HG03159 (cell line): ENCODE measurements around the gene CARNS1.

Source experiments
- ATAC-seq: cut with Tn5 transposase; IDR thresholded peaks from one replicate; pipeline ENCODE4 v1.9.1; 2021; ENCODE audit warnings: mild to moderate bottlenecking, moderate library complexity; ENCODE audit not compliant: unreplicated experiment

The CARNS1 gene

DNA sequence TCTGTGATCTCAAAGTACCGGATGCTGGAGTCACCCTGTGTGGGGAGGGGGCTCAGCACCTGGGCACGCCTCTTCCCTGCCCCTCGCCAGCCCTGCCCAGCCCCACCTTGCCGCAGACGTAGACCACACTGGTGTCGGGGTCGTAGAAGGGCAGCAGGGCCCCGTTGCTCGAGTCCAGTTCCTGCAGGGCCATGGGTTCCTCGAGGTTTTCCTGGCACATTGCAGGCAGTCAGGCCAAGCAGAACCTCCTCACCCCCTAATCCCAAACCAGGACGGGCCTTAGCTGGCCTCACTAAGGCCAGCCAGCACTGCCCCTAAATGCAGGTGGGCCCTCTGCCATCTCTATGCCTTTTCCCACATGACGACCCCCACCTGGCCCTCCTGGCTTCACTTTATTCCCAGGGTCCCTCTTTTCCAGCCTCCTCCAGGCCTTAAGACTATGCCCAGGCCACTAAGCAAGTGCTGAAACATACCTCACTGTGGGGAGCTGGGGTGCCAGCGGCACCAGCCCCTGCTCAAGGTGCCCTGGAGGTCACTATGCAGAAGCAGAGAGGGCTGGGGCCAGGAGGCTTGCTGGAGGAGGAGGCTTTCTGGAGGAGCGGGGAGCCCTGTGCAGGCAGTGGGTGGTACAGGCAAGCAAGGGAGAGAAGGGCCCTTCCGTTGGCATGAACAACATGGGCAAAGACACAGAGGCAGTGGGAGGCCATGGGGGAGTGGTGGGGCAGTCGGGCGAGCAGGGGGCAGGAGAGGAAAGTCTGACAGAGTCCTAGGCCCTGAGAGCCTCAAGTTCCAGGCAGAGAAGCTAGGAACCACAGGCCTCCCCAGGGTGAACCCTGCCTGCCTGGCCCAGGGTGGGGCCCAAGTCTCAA is 25.0 kb downstream of the CARNS1 start:
- no peak for ATAC-seq

DNA sequence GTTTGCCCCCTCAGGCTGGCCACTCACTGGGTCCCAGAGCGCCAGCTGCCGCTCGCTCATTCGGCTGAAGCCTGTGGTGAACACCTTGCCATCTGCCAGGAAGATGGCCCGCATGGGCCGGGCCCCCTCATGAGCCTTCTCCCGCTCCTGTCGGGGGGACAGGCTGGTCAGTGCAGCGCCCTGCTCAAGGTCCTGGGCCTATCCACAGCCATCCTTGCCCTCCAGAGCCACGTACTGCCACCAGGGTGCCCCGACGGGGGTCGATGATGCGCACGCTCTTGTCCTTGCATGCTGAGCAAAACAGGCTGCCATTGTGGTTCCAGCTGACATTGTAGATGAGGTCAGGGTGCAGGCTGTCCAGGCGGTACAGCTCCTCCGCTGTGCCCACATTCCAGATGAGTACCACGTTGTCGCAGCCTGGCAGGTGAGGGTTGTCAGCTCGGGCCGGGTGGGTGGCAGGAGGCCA is 25.7 kb downstream of the CARNS1 start:
- ATAC-seq = no peak

DNA sequence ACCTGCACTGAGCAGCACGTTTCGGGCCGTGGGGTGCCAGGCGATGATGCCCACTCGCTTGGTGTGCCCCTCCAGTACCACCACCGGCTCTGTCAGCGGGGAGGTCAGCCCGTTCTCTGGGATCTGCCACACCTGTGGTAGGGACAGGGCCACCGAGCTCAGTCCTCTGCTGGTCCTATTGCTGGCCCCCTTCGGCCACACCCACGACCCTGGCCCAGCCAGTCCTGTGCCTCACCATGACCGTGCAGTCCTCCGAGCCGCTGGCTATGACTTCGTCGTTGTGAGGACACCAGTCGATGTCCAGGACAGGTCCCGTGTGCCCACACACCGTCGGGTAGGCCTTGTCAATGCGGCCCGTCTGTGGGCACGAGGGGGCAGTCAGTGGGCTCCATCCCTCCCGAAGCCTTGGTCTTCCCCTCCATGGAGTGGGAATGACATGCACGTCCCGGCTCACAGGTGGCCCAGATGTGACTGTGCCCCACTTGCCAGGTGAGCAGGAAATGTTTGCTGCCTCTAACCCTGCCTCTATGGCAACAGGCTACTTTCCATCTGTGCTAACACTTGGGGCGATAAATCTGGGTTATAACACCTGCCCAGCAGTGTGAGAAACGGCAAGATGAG is 26.4 kb downstream of the CARNS1 start:
- ATAC-seq = no peak

DNA sequence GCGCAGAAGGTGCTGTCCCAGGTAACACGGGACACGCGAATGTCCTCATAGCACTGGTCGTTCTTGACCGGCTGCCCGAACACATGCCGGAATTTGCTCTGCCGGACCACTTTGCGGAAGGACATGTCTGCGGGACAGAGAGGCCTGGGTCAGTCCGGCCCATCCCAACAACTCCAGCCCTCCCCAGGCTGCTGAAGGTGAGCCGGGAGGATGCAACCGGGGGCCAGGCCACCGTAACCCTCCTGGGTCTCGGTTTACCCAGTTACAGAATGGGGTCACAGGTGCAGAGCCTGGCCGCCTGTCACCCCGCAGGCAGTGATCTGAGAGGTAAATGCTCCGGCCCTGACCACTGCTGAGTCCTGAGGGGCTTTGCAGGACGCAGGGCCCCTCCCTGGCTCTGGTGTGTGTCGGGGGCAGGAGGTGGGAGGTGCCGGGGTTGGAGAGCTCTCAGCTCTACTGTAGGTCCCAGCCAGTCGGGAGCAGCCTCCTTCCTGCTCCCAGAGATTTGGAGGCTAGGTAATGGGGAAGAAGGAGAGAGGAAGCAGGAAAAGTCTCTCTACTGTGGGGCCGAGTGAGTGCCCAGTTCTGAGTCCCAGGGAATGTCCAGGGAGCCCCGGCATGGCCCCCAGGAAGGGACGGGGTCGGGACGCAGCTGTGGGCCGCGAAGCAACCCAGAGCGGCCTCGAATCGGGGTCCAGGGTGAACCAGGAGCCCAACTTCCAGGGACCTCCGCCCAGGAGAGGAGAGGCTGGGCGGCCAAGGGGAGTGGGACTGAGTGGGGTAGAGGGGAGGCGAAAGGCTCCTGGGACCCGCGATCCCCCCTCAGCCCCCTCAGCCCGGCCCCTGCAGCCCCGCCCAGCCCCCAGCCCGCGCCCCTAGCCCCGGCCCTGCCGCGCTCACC is 27.3 kb downstream of the CARNS1 start:
- ATAC-seq = no peak

DNA sequence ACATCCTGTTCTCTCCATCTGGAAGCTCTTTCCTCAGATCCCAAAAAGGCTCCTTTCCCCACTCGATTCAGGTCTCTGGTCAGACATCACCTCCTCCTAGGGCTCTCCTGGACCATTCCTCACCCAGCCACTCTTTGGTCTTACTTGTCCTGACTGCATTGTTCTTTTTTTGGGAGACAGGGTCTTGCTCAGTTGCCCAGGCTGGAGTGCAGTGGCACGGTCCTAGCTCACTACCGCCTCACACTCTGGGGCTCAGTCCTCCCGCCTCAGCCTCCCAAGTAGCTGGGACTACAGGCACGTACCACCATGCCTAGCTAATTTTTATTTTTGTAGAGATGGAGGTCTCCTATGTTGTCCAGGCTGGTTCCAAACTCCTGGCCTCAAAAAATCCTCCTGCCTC is 30.0 kb downstream of the CARNS1 start:
- ATAC-seq = no peak

DNA sequence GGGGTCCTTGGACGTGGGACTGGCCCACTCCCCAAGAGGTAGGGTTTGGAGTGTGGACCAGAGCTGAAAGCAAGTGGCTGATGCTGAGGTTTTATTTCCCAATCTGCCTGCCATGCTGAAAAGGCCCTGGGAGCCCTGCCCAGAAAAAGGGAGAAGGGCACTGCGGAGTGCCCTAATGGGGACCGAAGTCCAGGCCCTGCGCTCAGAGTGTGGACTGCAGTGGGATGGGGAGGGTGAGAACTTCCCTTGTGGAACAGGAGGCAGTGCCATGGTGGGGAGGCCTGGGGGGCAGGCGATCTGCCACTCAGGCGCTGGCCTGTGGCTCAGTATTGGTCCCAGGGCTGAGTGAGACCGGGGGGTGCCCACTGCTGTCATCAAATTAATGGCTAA is 32.7 kb downstream of the CARNS1 start:
- no peak for ATAC-seq

DNA sequence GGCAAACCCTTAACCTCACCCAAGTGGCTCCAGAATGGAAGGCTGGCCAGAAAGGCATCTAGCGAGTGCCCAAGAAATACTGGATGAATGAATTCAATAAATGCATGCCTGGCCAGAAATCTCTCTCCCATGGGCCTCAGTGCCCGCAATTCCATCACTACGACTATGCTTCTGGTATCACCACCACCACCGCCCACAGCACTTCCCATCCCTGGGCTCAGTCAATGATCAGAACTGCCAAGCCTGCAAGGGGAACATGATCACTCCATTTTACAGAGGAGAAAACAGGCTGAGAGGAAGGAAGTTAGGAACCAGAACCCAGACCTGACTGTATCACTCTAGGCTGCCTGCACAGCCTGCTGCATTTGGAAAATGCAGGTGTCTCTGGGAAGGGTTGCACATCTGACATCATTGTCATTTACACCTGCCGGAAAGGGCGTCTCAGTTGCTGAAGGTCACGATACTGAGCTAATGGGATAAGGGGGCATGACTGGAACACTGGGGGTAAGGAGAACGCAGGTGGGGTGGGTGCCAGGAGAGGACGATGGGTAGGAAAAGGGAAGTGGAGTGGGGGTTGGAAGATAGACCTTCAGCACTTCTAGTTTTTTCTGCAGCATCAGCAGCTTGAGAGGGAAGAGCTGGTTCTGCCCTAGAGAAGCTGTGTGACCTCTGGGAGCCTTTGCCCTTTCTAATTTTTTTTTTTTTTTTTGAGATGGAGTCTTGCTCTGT is 33.8 kb downstream of the CARNS1 start:
- no peak for ATAC-seq

DNA sequence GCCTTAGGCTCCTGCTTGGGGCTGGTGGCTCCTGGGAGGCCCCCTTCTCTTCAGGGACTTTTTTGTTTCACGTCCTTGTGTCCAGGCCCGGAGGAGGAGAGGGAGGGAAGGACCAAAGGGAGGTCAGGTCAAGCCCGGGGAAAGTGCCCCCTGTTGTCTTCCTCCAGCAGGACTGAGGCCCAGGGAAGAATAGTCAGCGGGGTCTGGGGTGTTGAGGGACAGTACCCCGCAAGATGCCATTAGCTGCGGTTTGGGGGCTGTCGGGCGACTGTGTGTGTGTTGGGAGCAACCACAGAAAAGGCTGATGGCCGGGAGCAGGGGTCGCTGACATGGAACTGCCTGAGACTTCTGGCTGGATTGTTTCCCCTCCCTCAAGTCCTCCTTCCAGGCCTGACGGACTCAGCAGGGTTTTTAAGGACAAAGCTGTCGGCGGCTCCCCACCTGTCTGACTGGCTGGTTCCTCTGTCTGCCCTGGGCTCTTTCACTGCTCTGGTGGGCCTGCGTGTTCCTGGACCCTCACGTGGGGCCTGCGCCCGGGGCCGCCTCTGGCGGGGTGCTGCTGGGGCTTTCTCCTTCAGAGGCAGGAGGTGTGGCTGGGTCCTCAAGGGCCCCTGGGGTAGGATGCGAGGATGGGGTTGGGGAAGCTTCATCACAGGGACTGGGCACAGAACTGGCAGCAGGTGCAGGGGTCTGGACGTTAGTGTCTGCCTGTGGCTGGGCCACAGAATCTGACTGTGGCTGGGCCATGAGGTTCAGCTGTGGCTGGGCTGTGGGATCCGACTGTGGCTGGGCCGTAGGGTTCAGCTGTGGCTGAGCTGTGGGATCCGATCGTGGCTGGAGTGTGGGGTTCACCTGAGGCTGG is 35.5 kb downstream of the CARNS1 start:
- ATAC-seq = no peak

DNA sequence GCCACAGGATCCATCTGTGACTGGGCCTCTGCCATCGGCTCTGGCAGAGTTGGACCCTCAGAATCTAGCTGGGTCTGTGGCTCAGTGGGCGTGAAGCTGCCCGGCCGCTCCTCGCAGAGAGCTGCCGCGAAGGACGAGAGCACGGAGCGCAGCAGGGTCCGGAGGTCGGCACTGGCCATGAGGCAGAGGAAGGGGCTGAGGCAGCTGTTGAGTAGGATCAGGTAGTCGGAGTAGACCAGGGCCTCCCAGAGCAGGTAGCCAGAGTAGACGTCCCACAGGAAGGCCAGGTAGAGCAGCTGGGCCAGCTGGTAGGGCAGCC is 36.1 kb downstream of the CARNS1 start:
- no peak for ATAC-seq

DNA sequence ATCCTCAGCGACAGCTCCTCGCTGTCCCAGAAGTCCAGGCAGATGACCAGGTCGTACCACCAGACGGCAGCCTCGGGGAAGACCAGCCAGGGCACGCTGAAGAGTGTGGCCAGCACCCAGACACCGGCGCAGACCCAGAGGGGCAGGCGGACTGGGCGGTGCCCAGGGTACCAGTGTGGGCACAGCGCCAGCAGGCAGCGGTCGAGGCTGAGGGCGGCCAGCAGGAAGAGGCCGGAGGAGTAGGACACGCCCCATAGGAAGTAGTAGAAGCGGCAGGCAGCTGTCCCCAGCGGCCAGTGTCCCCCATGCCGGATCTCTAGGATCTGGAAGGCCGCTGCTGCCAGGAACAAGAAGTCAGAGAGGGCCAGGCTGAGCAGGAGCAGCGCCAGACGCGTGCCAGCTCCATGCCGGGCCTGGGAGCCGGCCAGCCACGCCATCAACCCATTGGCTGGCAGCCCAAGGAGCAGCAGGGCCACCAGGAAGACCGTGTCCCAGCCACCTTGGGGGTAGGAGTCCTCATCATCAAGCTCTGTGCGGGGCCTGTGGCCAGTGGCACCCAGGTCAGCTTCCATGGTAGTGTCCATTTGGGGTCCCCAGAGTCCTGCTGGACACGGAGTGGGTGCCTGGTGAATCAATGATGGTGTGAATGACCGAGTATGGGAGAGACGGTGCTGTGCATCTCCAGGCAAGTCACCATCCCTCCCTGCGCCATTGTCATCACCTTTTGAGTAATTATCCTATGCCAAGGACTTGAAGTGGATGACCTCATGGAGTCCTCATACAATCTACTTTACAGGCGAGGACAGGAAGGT is 36.9 kb downstream of the CARNS1 start, which contains the start of gene GPR152:
Gene GPR152 (minus strand): TSS at position 589 of the 812 bp plus-strand sequence. CDS start 5 bp downstream, at position 584.
- no peak for ATAC-seq

DNA sequence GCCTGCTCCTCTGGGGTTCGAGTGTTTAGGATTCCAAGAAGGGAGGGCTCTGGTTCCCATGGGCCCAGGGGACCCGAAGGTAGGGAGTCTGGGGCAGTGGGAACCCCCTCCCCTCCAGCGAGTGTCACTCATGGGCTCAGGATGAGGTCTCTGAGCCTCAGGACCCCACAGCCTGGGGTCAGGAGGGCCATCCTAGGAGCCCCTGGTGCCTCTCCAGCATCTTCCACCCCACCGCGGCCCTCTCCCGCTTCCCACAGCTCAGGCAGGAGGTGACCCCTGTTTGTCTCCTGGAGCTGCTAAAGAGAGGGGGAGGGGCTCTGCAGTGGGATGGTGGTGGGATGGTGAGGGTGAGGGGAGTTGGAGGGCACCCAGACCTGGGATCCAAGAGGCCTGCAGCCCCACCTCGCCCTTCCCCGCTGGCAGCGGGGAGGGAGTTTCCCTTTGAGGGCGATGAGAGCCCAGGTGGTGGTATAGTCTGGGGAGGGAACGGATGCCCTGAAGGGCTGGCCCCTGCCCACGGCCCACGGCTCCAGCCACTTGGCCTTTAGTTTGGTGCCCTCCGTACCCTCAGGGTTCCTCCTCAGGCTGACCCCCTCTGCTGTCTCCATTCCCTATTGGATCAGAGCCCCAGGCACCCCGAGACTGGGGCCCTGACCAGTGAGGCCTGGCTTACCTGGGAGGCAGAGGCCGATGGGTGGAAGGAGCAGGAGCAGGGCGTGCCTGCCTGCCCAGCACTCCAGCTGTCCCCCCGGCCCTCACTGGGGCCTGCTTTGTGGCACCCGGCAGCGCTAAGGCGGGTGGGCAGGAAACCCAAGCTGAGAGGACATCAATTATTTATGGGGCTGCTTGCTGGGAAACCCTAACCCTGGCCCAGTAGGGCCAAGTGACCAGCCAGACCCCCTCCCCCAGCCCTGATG is 38.6 kb downstream of the CARNS1 start:
- ATAC-seq = no peak

DNA sequence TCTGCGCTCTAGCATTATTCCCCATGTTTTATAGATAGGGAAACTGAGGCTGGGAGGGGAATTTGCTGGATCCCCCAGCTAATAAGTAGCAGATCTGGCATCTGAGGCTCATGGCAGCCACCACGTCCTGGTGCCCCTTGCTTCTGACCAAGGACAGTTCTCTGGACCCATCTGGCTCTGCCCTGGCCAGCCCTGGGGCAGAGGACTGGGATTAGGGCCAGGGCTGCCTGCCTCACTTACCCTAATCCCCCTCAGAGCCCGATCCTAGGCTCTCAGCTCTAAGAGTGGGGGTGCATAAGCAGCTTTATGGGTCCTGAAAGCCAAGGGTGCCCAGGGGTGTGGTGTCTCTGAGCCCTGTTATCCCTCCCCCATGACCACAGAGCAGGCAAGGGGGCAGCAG is 39.6 kb downstream of the CARNS1 start, which contains the start of gene CABP4:
Gene CABP4 (plus strand): TSS at position 301 of the 400 bp plus-strand sequence. CDS start 70 bp downstream, at position 371.
- no peak for ATAC-seq

DNA sequence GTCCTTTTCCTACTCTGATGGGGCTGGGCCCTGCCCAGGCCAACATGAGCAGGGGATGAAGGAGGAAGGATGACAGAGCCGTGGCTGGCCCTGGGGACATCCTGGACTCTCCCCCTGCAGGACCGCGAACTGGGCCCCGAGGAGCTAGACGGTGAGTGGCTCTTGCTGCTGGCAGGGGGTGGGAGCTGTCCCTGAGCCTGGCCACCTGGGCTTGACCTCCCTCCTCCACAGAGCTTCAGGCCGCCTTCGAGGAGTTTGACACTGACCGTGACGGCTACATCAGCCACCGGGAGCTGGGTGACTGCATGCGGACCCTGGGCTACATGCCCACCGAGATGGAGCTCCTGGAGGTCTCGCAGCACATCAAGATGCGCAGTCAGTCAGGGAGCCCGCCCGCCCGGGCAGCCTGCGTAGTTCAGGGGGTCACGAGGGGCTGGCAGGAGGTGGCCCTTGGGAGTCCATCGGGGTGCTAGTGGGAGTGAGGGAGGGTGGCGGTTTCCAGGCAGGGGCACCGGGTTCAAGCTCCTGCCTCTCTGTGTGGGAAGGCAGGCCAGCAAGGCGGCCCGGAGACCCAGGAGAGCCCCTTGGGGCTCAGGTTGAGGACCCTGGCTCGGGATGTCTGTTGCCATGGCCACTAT is 40.7 kb downstream of the CARNS1 start:
- no peak for ATAC-seq

DNA sequence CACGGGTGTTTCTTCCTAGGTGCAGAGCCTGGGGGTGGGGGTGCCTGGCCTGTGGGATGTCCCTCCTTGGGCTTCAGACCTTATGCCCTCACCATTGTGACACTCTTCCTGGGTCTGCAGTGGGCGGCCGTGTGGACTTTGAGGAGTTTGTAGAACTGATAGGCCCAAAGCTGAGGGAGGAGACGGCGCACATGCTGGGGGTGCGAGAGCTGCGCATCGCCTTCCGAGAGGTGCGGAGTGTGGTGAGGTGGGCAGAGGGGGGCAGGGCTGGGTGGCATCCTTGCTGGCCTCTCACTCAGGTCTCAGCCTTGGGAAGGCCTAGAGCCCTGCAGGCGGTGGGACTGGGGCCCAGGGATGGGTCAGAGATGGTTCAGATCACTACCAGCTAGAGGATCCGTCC is 42.0 kb downstream of the CARNS1 start:
- no peak for ATAC-seq

DNA sequence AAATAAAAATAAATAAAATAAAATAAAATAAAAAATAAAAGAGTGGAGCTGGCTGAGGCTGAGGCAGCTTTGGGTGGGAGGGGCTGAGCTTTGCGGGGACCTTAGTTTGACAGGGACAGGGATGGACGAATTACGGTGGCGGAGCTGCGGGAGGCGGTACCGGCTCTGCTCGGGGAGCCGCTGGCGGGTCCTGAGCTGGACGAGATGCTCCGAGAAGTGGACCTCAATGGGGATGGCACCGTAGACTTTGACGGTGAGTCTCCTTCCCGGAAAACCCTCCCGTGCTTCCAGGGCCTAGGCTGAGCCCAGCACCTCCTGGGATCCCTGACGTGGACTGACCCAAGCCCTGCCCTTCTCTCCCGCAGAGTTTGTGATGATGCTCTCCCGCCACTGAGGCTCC is 42.8 kb downstream of the CARNS1 start:
- no peak for ATAC-seq

DNA sequence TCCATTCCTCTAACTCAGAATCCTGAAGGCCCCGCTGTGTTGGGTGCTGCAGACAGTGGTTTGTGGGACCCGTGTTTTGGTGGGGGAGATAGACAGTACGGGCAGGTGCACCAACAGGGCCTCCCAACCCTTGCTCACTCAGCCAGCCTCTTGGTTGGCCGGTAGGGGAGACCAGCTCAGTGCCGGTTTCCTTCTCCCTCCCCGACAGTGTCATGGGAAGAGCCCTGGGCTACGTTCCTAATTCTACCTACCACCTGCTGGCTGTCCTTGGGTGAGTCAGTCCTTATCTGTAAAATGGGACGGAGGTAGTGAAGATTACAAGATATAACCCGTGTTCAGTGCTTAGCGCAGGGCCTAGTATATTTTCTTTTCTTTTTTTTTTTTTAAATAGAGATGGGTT is 47.7 kb downstream of the CARNS1 start:
- no peak for ATAC-seq

DNA sequence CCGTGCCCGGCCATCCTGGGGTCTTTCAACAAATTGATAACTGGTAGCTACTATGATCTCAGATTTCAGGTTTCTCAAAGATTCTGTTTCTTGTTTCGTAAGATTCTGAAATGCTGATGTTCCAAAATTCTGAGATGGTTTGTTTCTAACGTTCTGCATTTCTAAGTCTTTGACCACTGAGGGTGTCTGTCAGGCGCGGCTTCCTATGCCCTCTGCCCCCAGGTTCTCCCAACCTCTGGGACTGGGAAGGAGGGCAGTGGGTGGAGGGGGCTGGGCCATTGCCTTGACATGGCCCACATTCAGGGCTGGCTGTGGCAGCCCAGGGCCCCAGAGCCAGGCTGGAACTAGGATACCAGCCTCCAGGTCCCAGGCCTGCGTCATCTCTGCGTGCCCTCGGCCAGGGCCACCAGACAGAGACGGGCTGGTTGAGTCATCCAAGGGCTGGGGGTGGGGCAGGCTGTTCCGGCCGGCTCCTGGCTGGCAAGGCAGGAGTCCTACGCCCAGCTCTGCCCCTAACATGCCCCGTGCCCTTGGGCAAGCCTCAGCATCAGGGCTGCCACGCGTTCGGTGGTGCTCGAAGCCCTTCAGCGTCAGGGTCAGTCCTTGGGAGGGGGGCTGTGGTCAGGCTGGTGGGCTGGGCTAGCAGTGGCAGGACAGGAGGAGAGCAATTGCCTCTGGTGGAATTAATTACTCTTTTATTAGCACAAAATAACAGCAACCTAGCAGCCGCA is 48.4 kb downstream of the CARNS1 start:
- ATAC-seq = no peak
